B cell (primary cell): ENCODE measurements around the gene KIAA1217.

Experiments used
- CTCF ChIP-seq: fragments of 200-600 bp; IDR thresholded peaks from one replicate; pipeline ENCODE4 v1.8.0; 2022; ENCODE audit warnings: antibody characterized with exemption, mild to moderate bottlenecking
- EZH2 ChIP-seq: IDR thresholded peaks from 2 replicates; pipeline ENCODE4 v1.6.1; 2012; ENCODE audit warnings: borderline replicate concordance, low read depth, mild to moderate bottlenecking, moderate library complexity, low read length; ENCODE audit not compliant: insufficient read depth, poor library complexity, severe bottlenecking

DNA sequence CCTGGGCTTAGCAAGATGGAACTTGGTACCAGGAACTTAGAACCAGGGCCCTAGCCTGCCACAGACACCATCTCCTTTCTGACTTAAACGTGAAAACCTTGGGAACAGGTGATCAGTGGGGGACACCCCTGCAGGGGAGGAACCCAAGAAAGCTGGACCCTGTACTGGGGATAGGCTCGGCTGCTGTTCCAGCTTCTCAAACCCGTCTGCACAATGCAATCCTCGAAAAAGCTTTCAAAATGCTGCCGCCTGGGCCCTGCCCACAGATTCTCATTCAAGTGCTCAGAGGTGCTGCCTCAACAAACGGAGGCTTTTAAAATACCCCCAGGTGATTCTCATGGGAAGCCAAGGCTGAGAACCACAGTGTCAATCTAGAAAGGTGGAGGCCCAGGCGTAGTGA lies 345.1 kb downstream of the KIAA1217 start:
- no peak for TF ChIP-seq CTCF
- no peak for TF ChIP-seq EZH2
